Right atrium auricular region (tissue), 2 donors: ENCODE measurements around the gene A4GNT. TPM values are rescaled to one million over a fixed set of nuclear protein-coding genes. Genes with fewer than 3 reads are reported as not detected.

Experiments
- DNase-seq: peaks from one replicate; pipeline ENCODE4 v3.0.0-alpha.2; 2019; ENCODE audit warnings: low spot score
- H3K27ac ChIP-seq, 2 donors: fragments of 200-600 bp; sonication (generic); 1 replicate in 1 of 2; 2 replicates in 1 of 2; pipeline ENCODE4 v1.5.1; 2016 to 2019
- H3K27me3 ChIP-seq, 2 donors: fragments of 200-600 bp; sonication (generic); one replicate each; pipeline versions ENCODE4 v1.5.1 to v1.6.0; 2017 to 2019
- H3K36me3 ChIP-seq: fragments of 200-600 bp; sonication (generic); one replicate; pipeline ENCODE4 v1.5.1; 2016
- H3K4me1 ChIP-seq, 2 donors: fragments of 200-600 bp; sonication (generic); one replicate each; pipeline versions ENCODE4 v1.5.1 to v1.6.0; 2017 to 2019
- H3K4me3 ChIP-seq, 2 donors: fragments of 200-600 bp; sonication (generic); 1 replicate in 1 of 2; 2 replicates in 1 of 2; pipeline ENCODE4 v1.5.1; 2017 to 2019; ENCODE audit warnings: mild to moderate bottlenecking in 1 of 2, moderate library complexity in 1 of 2
- H3K9me3 ChIP-seq, 2 donors: fragments of 200-600 bp; sonication (generic); one replicate each; pipeline ENCODE4 v1.5.1; 2019
- total RNA-seq, 2 donors: library from RNA; depleted of rRNA; stranded (reverse); fragments of >200 nt; gene quantifications; one replicate each; pipeline ENCODE4 v1.1.0, GENCODE V29; 2016
- TF ChIP-seq, protein P1 (sequence below), 2 donors: fragments of 200-600 bp; sonication (generic); IDR thresholded peaks; one replicate each; pipeline ENCODE4 v1.5.1; 2019; ENCODE audit warnings: antibody characterized with exemption in 2 of 2

The A4GNT gene
- not detected for total RNA-seq

GRCh38 chr3:138132239-138132638 lies at the start of gene A4GNT:
TSS of gene A4GNT (minus strand) at chr3:138132390. CDS start at chr3:138131256, 1,134 bp downstream.
- H3K9me3 ChIP-seq, result no peaks in the 10 kb centered on the region
- H3K4me1 ChIP-seq, result no peaks in the 10 kb centered on the region
- DNase-seq, result no peak
- no peaks in the 10 kb centered on the region for H3K36me3 ChIP-seq
- no peaks in the 10 kb centered on the region for H3K27me3 ChIP-seq
- no peak within 1 kb of the TSS for H3K27ac ChIP-seq
- H3K4me3 ChIP-seq, result no peak within 1 kb of the TSS
- TF ChIP-seq, protein P1, sequence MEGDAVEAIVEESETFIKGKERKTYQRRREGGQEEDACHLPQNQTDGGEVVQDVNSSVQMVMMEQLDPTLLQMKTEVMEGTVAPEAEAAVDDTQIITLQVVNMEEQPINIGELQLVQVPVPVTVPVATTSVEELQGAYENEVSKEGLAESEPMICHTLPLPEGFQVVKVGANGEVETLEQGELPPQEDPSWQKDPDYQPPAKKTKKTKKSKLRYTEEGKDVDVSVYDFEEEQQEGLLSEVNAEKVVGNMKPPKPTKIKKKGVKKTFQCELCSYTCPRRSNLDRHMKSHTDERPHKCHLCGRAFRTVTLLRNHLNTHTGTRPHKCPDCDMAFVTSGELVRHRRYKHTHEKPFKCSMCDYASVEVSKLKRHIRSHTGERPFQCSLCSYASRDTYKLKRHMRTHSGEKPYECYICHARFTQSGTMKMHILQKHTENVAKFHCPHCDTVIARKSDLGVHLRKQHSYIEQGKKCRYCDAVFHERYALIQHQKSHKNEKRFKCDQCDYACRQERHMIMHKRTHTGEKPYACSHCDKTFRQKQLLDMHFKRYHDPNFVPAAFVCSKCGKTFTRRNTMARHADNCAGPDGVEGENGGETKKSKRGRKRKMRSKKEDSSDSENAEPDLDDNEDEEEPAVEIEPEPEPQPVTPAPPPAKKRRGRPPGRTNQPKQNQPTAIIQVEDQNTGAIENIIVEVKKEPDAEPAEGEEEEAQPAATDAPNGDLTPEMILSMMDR (IDR thresholded peaks at IDR 0.05), result no peak

DNA sequence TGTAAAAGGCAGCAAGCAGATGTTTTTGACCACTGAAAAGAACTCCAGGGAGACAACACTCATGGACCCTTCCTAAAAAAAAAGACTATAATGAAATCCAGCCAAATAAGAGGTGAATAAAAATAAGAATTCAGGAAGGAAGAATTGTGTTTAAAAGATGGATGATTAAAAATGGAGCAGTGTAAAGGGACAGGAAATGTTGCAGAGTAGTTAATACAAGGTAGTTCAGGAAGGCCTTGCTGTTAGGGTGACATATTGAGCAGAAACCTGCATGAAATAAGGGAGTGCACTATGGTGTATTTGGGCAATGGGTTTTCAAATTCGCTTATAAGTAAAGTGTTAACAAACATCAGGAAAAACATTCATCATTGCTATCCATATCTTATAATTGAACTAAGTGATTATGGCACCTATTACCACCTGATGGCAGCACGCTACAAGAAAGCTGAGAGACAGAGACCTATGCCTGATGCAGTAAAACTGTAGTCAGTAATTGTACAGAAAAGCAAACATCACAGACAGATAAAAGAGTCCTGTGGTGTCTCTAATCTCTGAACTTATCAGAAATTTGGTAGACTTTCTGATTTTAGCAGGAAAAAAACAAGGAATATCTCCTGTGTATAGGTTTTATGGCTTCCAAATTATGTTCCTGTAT lies 48.3 kb upstream of the A4GNT start:
- TF ChIP-seq, protein P1 (IDR thresholded peaks at IDR 0.05), result peak in 1 of 2 donors; percentile 56
- H3K9me3 ChIP-seq, result no peaks in the 10 kb centered on the region
- DNase-seq, result no peak

DNA sequence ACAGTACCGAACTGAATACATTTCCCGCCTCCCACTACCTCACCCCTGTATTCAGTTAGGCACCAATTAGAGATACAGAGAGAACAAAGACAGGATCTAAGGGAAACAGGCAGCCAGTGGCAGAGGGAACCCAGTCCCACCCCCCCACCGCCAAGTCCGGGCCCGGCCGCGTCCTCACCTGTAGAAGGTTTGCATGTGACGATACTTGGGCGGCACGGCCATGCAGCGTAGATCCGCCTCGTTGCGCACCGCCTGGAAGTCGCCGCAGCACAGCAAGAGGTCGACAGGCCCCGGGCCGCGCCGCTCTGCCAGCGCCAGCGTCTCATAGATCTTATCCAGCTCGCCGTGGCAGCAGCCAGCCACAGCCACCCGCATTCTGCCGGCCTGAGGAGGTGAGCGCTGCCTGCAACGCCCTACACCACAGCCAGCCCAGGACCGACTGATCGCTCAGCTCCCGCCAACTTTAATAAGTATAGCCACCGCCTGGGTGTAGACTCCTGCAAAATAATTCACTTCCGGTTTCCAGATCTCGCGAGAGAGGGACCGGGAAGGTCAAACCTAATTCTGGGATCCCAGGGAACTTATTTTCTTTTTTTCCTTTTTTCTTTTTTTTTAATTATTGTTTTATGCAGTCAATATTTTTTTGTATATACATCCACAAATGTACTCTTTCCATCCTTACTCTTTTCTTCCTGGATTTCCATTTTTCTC lies 42.4 kb upstream of the A4GNT start, which contains the start of gene DBR1:
Gene DBR1 (minus strand): TSS at position 501 of the 711 bp plus-strand sequence. CDS start 126 bp downstream, at position 375.
- Histone ChIP-seq H3K27me3 (no peaks in the 10 kb centered on the region), H3K9me3 (no peaks in the 10 kb centered on the region), H3K4me3 (peak within 1 kb of the TSS; percentile 74 to 90), H3K36me3 (peaks cover 21% of the 10 kb centered on the region), H3K4me1 (peaks cover 0 to 23% of the 10 kb centered on the region in 2 donors), H3K27ac (peak within 1 kb of the TSS; percentile 77 to 80)
- peak; percentile 84 for DNase-seq
- TF ChIP-seq, protein P1 (IDR thresholded peaks at IDR 0.05), result no peak

More for the DNA sequence above, 48.3 kb upstream of the A4GNT start:
- Histone ChIP-seq H3K4me3 (no peak overlapping the region), H3K27ac (no peak overlapping the region), H3K27me3 (no peaks in the 10 kb centered on the region), H3K4me1 (no peaks in the 10 kb centered on the region), H3K36me3 (no peaks in the 10 kb centered on the region)

DNA sequence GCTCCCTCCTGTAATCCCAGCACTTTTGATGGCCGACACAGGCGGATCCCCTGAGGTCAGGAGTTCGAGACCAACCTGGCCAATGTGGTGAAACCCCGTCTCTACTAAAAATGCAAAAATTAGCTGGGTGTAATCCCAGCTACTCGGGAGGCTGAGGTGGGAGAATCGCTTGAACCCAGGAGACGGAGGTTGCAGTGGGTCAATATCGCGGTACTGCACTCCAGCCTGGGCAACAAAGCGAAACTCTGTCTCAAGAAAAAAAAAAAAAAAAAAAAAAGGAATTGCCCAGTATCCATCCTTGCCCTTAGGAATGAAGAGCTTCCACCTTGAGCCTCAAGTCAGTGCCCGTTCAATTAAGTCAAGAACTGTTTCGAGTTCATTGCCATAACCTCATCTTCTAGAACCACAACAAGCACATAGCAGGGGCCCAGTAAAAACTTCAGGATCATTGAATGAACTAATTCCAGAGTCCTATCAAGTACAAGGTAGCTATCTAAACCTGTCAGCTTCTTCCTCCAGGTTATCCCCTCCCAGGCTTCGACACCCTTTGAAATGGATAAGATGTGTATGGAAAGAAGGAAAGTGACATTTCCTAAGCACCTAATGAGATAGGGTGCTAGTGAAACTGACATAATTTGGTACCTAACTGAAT lies 41.7 kb upstream of the A4GNT start:
- DNase-seq, result no peak
- Histone ChIP-seq H3K36me3 (peaks cover 27% of the 10 kb centered on the region), H3K9me3 (no peaks in the 10 kb centered on the region), H3K4me1 (peaks cover 0 to 23% of the 10 kb centered on the region in 2 donors), H3K27me3 (no peaks in the 10 kb centered on the region), H3K27ac (peak overlapping the region; percentile 77 to 80), H3K4me3 (peak overlapping the region; percentile 74 to 90)
- TF ChIP-seq, protein P1 (IDR thresholded peaks at IDR 0.05), result no peak

DNA sequence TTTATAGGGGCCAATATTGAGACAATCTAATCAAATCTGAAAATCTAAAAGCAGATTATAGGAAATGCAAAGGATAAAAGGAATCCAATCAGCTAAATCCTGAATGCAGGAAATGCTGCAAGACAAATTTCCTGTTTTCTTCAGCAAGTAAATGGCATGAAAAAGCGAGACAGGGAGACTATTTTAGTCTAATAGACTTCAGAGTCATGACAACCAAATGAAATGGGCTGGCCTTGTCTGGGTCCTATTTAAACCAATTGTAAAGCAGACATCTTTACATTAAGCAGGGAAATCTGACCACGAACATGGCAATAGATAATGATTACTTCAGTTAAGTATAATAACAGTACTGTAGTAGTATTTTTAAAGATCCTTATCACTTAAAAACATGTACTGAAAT lies 40.4 kb upstream of the A4GNT start:
- Histone ChIP-seq H3K4me1 (peaks cover 0 to 23% of the 10 kb centered on the region in 2 donors), H3K36me3 (peaks cover 39% of the 10 kb centered on the region), H3K27ac (no peak overlapping the region), H3K27me3 (no peaks in the 10 kb centered on the region), H3K4me3 (no peak overlapping the region), H3K9me3 (no peaks in the 10 kb centered on the region)
- TF ChIP-seq, protein P1 (IDR thresholded peaks at IDR 0.05), result no peak
- DNase-seq, result no peak
